ENCODE measurements around the gene EVL. TPM values are rescaled to one million over a fixed set of nuclear protein-coding genes. Genes with fewer than 3 reads are reported as not detected.
"Not testable (repeated sequence)": the region's sequence is repeated elsewhere in the genome, so short reads cannot be mapped to it uniquely, and the experiment has no call there.

The EVL gene
- total and polyA plus RNA-seq, 3 donors from 2014 or later, result 87.4 to 96.8 (median 91.7) TPM

DNA sequence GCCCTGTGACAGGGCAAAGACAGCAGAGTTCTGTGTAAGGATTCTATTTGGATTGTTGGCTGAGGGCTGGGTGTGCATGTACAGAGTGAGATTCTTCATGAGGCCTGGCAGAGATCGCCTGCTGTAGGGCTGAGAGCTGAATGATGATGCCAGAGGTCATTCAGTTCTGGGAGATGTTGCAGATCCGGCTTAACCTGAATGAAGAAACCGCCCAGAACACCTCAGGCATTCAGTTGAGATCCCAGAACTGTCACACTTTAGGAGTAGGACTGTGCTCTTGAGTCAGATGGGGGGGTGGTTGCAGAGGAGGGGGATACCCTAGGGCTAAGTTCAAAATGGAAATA, 5.8 kb upstream of the EVL start:
- no peak overlapping the region for H3K4me3 ChIP-seq
- no peaks in the 10 kb centered on the region for H3K36me3 ChIP-seq (ENCODE audit: low read depth, missing control alignments)
- H3K27ac ChIP-seq, result no peak overlapping the region
- no peak for DNase-seq
- intact Hi-C loops (cut with DNase I; ENCODE audit: low total_unique reads), result no loop called here
- WGBS, 2 donors, result 89 to 91% methylated on average over 3 of the region's 3 CpGs
- H3K4me1 ChIP-seq, result no peaks in the 10 kb centered on the region
- H3K9me3 ChIP-seq, result no peaks in the 10 kb centered on the region
- TF ChIP-seq, protein P1, sequence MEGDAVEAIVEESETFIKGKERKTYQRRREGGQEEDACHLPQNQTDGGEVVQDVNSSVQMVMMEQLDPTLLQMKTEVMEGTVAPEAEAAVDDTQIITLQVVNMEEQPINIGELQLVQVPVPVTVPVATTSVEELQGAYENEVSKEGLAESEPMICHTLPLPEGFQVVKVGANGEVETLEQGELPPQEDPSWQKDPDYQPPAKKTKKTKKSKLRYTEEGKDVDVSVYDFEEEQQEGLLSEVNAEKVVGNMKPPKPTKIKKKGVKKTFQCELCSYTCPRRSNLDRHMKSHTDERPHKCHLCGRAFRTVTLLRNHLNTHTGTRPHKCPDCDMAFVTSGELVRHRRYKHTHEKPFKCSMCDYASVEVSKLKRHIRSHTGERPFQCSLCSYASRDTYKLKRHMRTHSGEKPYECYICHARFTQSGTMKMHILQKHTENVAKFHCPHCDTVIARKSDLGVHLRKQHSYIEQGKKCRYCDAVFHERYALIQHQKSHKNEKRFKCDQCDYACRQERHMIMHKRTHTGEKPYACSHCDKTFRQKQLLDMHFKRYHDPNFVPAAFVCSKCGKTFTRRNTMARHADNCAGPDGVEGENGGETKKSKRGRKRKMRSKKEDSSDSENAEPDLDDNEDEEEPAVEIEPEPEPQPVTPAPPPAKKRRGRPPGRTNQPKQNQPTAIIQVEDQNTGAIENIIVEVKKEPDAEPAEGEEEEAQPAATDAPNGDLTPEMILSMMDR (IDR thresholded peaks at IDR 0.05), result no peak
- TF ChIP-seq POLR2A (IDR thresholded peaks at IDR 0.05), result no peak
- H3K27me3 ChIP-seq, result no peaks in the 10 kb centered on the region

DNA sequence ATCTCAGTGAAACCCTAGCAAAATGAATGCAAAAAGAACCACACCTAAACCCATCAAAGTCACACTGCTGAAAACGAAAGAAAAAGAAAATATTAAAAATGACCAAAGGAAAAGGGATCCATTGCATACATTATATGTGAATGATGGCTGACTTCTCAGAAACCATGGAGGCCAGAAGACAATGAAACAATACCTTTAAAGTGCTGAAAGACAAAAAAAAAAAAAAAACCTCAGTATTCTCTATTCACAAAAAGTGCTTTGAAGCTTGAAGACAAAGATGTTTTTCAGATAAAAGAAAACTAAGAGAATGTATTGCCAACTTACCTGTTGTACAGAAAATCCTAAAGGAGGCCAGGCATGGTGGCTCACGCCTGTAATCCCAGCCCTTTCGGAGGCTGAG, 4.5 kb upstream of the EVL start:
- no peak for DNase-seq
- TF ChIP-seq, protein P1 (IDR thresholded peaks at IDR 0.05), result no peak
- TF ChIP-seq POLR2A (IDR thresholded peaks at IDR 0.05), result no peak
- Histone ChIP-seq H3K4me1 (peaks cover 4% of the 10 kb centered on the region), H3K4me3 (no peak overlapping the region), H3K27ac (no peak overlapping the region), H3K9me3 (no peaks in the 10 kb centered on the region), H3K36me3 (ENCODE audit: low read depth, missing control alignments) (no peaks in the 10 kb centered on the region), H3K27me3 (no peaks in the 10 kb centered on the region)
- WGBS, 2 donors, result 95% methylated on average over 3 of the region's 3 CpGs
- intact Hi-C loops (cut with DNase I; ENCODE audit: low total_unique reads), result no loop called here

DNA sequence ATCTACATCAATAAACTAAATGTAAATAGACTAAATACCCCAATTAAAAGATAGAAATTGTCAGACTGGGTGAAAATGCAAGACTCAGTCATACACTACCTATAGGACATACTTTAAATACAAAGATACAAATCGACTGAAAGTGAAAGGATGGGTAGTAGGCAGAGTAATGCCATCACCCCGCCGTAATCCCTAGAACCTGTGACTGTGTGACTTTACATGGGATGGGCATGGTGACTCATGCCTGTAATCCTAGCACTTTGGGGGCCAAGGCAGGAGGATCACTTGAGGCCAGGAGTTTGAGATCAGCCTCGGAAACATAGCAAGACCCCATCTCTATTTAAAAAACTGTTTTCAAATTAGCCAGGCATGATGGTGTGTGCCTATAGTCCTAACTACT, 2.6 kb upstream of the EVL start:
- Histone ChIP-seq H3K9me3 (no peaks in the 10 kb centered on the region), H3K4me3 (no peak overlapping the region), H3K27ac (no peak overlapping the region), H3K36me3 (ENCODE audit: low read depth, missing control alignments) (no peaks in the 10 kb centered on the region), H3K27me3 (no peaks in the 10 kb centered on the region), H3K4me1 (peaks cover 4% of the 10 kb centered on the region)
- no peak for DNase-seq
- intact Hi-C loops (cut with DNase I; ENCODE audit: low total_unique reads), result no loop called here
- WGBS, 2 donors, result 88 to 97% methylated on average over 4 of the region's 4 CpGs
- TF ChIP-seq POLR2A (IDR thresholded peaks at IDR 0.05), result no peak
- TF ChIP-seq, protein P1 (IDR thresholded peaks at IDR 0.05), result no peak

DNA sequence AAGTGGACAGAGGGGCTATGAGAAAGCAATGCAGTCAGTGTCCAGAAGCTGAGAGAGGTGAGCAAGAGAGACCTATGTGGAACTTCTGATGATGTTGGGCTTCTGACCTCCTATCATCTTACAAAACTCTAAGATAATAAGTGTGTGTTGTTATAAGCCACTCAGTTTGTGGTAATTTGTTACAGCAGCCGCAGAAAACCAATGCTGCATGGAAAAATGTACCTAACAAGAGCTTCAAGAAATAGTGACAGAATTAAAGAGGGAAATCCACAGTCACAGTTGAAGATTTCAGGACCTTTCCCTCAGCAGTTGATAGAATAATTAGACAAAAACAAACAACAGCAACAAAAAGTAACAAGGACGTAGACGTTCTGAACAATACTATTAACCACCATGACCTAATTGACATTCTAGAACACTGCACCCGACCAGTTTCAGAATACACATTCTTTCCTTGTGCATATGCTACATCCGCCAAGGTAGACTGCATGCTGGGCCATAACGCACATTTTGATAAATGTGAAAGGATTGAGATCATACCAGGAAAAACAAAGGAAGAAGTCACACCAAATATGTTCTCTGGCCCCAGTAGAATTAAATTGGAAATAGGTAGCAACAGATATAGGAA, 1.8 kb upstream of the EVL start:
- no peaks in the 10 kb centered on the region for H3K27me3 ChIP-seq
- WGBS, 2 donors, result 84 to 88% methylated on average over 6 of the region's 6 CpGs
- TF ChIP-seq, protein P1 (IDR thresholded peaks at IDR 0.05), result no peak
- no peak for TF ChIP-seq POLR2A (IDR thresholded peaks at IDR 0.05)
- no peak for DNase-seq
- H3K4me1 ChIP-seq, result peaks cover 4% of the 10 kb centered on the region
- no peaks in the 10 kb centered on the region for H3K9me3 ChIP-seq
- no peaks in the 10 kb centered on the region for H3K36me3 ChIP-seq (ENCODE audit: low read depth, missing control alignments)
- no peak overlapping the region for H3K4me3 ChIP-seq
- intact Hi-C loops (cut with DNase I; ENCODE audit: low total_unique reads), result no loop called here
- H3K27ac ChIP-seq, result no peak overlapping the region

DNA sequence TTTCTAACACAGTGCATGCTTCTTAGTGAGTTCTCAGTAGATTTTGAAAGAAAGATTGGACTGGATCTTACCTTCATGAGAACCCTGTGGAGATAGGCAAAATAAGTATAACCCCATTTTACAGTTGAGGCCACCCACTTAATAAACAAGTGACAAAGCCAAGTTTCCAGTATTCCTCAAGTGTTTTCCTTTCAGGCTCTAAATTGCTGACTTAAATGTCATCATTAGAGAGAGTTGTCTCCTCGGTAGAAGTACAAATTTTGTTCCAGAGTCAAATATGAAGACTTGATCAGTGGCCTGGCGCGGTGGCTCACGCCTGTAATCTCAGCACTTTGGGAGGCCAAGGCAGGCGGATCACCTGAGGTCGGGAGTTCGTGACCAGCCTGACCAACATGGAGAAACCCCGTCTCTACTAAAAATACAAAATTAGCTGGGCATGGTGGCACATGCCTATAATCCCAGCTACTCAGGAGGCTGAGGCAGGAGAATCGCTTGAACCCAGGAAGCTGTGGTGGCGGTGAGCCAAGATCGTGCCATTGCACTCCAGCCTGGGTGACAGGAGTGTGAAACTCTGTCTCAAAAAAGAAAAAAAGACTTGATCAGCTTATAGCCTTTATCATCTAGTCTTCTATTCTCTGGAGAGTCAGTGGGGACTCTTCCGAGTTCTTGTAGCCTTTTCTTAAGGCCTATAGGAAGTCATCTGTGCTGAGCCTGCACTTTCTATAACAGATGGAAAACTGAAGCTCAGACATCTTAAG, 708 bp upstream of the EVL start:
- H3K4me1 ChIP-seq; H3K4me3 ChIP-seq; DNase-seq; H3K27me3 ChIP-seq; H3K36me3 ChIP-seq (ENCODE audit: low read depth, missing control alignments); H3K9me3 ChIP-seq; intact Hi-C loops (cut with DNase I; ENCODE audit: low total_unique reads); H3K27ac ChIP-seq: not testable (repeated sequence)
- WGBS, 2 donors, result 69 to 79% methylated on average over 12 of the region's 12 CpGs

Data from testis (tissue), 3 donors.